OCI-LY3 (cell line): ENCODE measurements around the gene HHLA2.

Experiments
- H2AFZ ChIP-seq: fragments of 200-600, 300-600 bp; shearing (Covaris generic); 2 replicates; pipeline ENCODE4 v1.6.0; 2014; ENCODE audit warnings: antibody characterized with exemption, low read depth, low read length
- H3K27ac ChIP-seq: fragments of 200-600, 300-600 bp; sonication (generic); 2 replicates; pipeline ENCODE4 v1.5.1; 2014; ENCODE audit warnings: mild to moderate bottlenecking, low read length, moderate library complexity, mixed read lengths
- H3K27me3 ChIP-seq: fragments of 200-600, 300-600 bp; sonication (generic); 2 replicates; pipeline ENCODE4 v1.6.1; 2014; ENCODE audit warnings: low read depth, low read length, mixed read lengths
- H3K36me3 ChIP-seq: fragments of 200-600, 300-600 bp; sonication (generic); replicated peaks from 2 replicates; pipeline ENCODE3; 2014; ENCODE audit warnings: low read depth, low read length, mixed read lengths
- H3K4me1 ChIP-seq: fragments of 300-600, 200-600 bp; sonication (generic); 2 replicates; pipeline ENCODE4 v1.6.1; 2014; ENCODE audit warnings: low read length, mixed read lengths
- H3K4me2 ChIP-seq: fragments of 200-600, 300-600 bp; sonication (generic); 2 replicates; pipeline ENCODE4 v1.6.1; 2014; ENCODE audit warnings: low read length, mixed read lengths
- H3K4me3 ChIP-seq: fragments of 300-600, 200-600 bp; sonication (generic); 2 replicates; pipeline ENCODE4 v1.5.1; 2014; ENCODE audit warnings: antibody characterized with exemption, mild to moderate bottlenecking, low read length, moderate library complexity
- H3K79me2 ChIP-seq: fragments of 300-600, 200-600 bp; shearing (Covaris generic); 2 replicates; pipeline ENCODE4 v1.6.1; 2014; ENCODE audit warnings: mild to moderate bottlenecking, low read length, mixed read lengths
- H3K9ac ChIP-seq: fragments of 300-600, 200-600 bp; shearing (Covaris generic); 2 replicates; pipeline ENCODE4 v1.6.0; 2014; ENCODE audit warnings: mild to moderate bottlenecking, low read length, moderate library complexity
- H3K9me3 ChIP-seq: fragments of 200-600, 300-600 bp; shearing (Covaris generic); 2 replicates; pipeline ENCODE4 v1.6.1; 2014; ENCODE audit warnings: low read length, mixed read lengths; ENCODE audit not compliant: insufficient read depth
- H4K20me1 ChIP-seq: fragments of 200-600, 300-600 bp; sonication (generic); 2 replicates; pipeline ENCODE4 v1.6.1; 2016; ENCODE audit warnings: low read length, mixed read lengths; ENCODE audit not compliant: insufficient read depth
- CTCF ChIP-seq: fragments of 200-600, 300-600 bp; sonication (generic); IDR thresholded peaks from 2 replicates; pipeline ENCODE4 v1.5.1; 2014; ENCODE audit warnings: antibody characterized with exemption, low read length, low read depth
- EZH2phosphoT487 ChIP-seq: fragments of 200-600 bp; shearing (Covaris generic); IDR thresholded peaks from 2 replicates; pipeline ENCODE4 v1.6.1; 2018; ENCODE audit warnings: antibody characterized with exemption, mixed run types, low read depth

Gene HHLA2

GRCh38 chr3:108408883-108409799 is 112.8 kb downstream of the HHLA2 start:
- Histone ChIP-seq H2AFZ (no peak overlapping the region), H3K4me1 (peaks cover 19% of the 10 kb centered on the region)

GRCh38 chr3:108409800-108410178 is 113.4 kb downstream of the HHLA2 start:
- H3K9ac ChIP-seq, result no peak overlapping the region
- no peaks in the 10 kb centered on the region for H3K79me2 ChIP-seq
- H3K9me3 ChIP-seq, result no peaks in the 10 kb centered on the region
- H3K27me3 ChIP-seq, result no peaks in the 10 kb centered on the region
- no peaks in the 10 kb centered on the region for H4K20me1 ChIP-seq
- peaks cover 19% of the 10 kb centered on the region for H3K4me1 ChIP-seq
- H2AFZ ChIP-seq, result no peak overlapping the region
- H3K4me2 ChIP-seq, result no peak overlapping the region
- no peaks in the 10 kb centered on the region for H3K36me3 ChIP-seq
- TF ChIP-seq CTCF (no peak), EZH2phosphoT487 (no peak)
- H3K27ac ChIP-seq, result no peak overlapping the region
- no peak overlapping the region for H3K4me3 ChIP-seq

More at GRCh38 chr3:108408883-108409799, 112.8 kb downstream of the HHLA2 start:
- no peak overlapping the region for H3K9ac ChIP-seq
- H3K79me2 ChIP-seq, result no peaks in the 10 kb centered on the region
- no peak overlapping the region for H3K4me3 ChIP-seq
- H3K9me3 ChIP-seq, result no peaks in the 10 kb centered on the region
- no peak overlapping the region for H3K4me2 ChIP-seq
- H3K27me3 ChIP-seq, result no peaks in the 10 kb centered on the region
- no peaks in the 10 kb centered on the region for H3K36me3 ChIP-seq
- H4K20me1 ChIP-seq, result no peaks in the 10 kb centered on the region
- H3K27ac ChIP-seq, result no peak overlapping the region
- no peak for TF ChIP-seq EZH2phosphoT487
- TF ChIP-seq CTCF, result no peak

GRCh38 chr3:108410531-108410984 is 114.2 kb downstream of the HHLA2 start:
- Histone ChIP-seq H3K27me3 (no peaks in the 10 kb centered on the region), H3K36me3 (no peaks in the 10 kb centered on the region), H2AFZ (no peak overlapping the region), H3K4me3 (no peak overlapping the region), H3K9ac (no peak overlapping the region), H4K20me1 (no peaks in the 10 kb centered on the region), H3K79me2 (no peaks in the 10 kb centered on the region), H3K9me3 (no peaks in the 10 kb centered on the region), H3K27ac (no peak overlapping the region), H3K4me1 (peaks cover 19% of the 10 kb centered on the region), H3K4me2 (no peak overlapping the region)
- TF ChIP-seq EZH2phosphoT487, result no peak
- no peak for TF ChIP-seq CTCF

- Histone ChIP-seq H2AFZ (no peak overlapping the region), H3K4me3 (no peak overlapping the region), H3K79me2 (no peaks in the 10 kb centered on the region), H4K20me1 (no peaks in the 10 kb centered on the region), H3K9me3 (no peaks in the 10 kb centered on the region), H3K9ac (no peak overlapping the region), H3K4me1 (peaks cover 11% of the 10 kb centered on the region), H3K27me3 (peaks cover 5% of the 10 kb centered on the region; the same call in 1 of the 2 replicates), H3K36me3 (no peaks in the 10 kb centered on the region), H3K27ac (no peak overlapping the region), H3K4me2 (no peak overlapping the region)
- TF ChIP-seq EZH2phosphoT487, result no peak
- TF ChIP-seq CTCF, result no peak
Observed at GRCh38 chr3:108412121-108412750, 115.9 kb downstream of the HHLA2 start.
